IPS-NIHi11 (cell line): ENCODE measurements around the gene ACSF2.

Experiments used
- DNase-seq: peaks from one replicate; pipeline ENCODE4 v3.0.0; 2012; ENCODE audit warnings: mixed read lengths, low spot score

Gene ACSF2

GRCh38 chr17:50440172-50440837 is 14.3 kb downstream of the ACSF2 start:
- DNase-seq = no peak

- DNase-seq = no peak
These were observed 15.1 kb downstream of the ACSF2 start for GRCh38 chr17:50440838-50441829.

- DNase-seq = no peak
These were observed 17.5 kb downstream of the ACSF2 start for GRCh38 chr17:50443505-50443974.

GRCh38 chr17:50444841-50445715 is 19.1 kb downstream of the ACSF2 start:
- no peak for DNase-seq

GRCh38 chr17:50445730-50446325 is 19.8 kb downstream of the ACSF2 start:
- DNase-seq = no peak

GRCh38 chr17:50447870-50448595 is 22.0 kb downstream of the ACSF2 start:
- no peak for DNase-seq

- no peak for DNase-seq
These were observed 22.6 kb downstream of the ACSF2 start for GRCh38 chr17:50448643-50449042.

GRCh38 chr17:50451943-50452629 is 26.1 kb downstream of the ACSF2 start:
- DNase-seq = no peak

- DNase-seq = no peak
These were observed 26.7 kb downstream of the ACSF2 start for GRCh38 chr17:50452630-50453300.

- no peak for DNase-seq
These were observed 27.9 kb downstream of the ACSF2 start for GRCh38 chr17:50453901-50454300.

- no peak for DNase-seq
These were observed 31.6 kb downstream of the ACSF2 start for GRCh38 chr17:50457621-50458020.

GRCh38 chr17:50458270-50458669 is 32.3 kb downstream of the ACSF2 start:
- DNase-seq = no peak

GRCh38 chr17:50458701-50459676 is 33.0 kb downstream of the ACSF2 start:
- no peak for DNase-seq

- no peak for DNase-seq
These were observed 33.7 kb downstream of the ACSF2 start for GRCh38 chr17:50459756-50460155.

- DNase-seq = no peak
These were observed 35.0 kb downstream of the ACSF2 start for GRCh38 chr17:50460831-50461526.

- DNase-seq = no peak
These were observed 35.6 kb downstream of the ACSF2 start for GRCh38 chr17:50461550-50462132.

- no peak for DNase-seq
These were observed 36.4 kb downstream of the ACSF2 start for GRCh38 chr17:50462446-50462845.

- DNase-seq = no peak
These were observed 38.1 kb downstream of the ACSF2 start for GRCh38 chr17:50464121-50464520.
